HT1080 (cell line): ENCODE data around the gene FGFR3. TPM values are rescaled to one million over a fixed set of nuclear protein-coding genes. Genes with fewer than 3 reads are reported as not detected.
A peak's percentile ranks its signal among the peaks of the same experiment; 100 is the strongest.

Experiments used
- DNase-seq: peaks from one replicate; pipeline ENCODE4 v3.0.0-alpha.2; 2015; ENCODE audit warnings: low read depth
- polyA plus RNA-seq, 2 experiments: library from polyadenylated mRNA; depleted of rRNA; stranded (reverse); fragments of >200 nt; gene quantifications; 2 replicates each; pipeline ENCODE4 v1.2.3, GENCODE V29; 2015
- total RNA-seq: library from RNA; depleted of rRNA; stranded (reverse); fragments of >200 nt; shearing (Covaris generic); gene quantifications from 2 replicates; pipeline ENCODE4 v1.2.3, GENCODE V29; 2014; rRNA removed

The FGFR3 gene
- total RNA-seq, result 1.6 and 2.0 TPM in 2 replicates
- 1.9 and 2.6 TPM in 2 replicates for polyA plus RNA-seq (2015; cell fraction: cytosol; rRNA removed)
- 6.2 and 11.3 TPM in 2 replicates for polyA plus RNA-seq (2015; cell fraction: nucleus; rRNA removed)

DNA sequence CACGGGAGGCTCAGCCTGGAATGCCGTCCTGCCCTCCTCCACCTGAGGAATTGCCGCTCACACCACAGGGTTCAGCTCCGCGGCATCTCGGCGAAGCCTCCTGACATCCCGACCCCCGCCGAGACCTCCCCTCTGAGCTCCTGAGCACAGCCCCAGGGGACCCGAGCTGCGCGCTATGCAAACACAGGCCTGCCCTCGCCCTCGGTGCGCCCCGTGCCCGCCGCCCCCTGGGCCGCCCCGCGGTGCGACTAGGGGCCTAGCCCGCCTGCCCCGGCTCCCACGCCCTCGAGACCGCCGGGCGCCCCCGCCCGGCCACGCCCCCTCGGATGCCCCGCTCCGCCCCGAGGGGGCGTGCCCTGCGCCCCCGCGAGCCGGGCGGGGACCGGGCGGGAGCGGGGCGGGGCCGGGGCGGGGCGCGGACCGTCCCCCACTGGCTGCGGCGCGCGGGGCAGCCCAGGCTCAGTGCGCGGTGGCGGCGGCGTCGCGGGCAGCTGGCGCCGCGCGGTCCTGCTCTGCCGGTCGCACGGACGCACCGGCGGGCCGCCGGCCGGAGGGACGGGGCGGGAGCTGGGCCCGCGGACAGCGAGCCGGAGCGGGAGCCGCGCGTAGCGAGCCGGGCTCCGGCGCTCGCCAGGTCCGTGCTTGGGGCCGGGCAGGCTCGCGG, at the start of gene FGFR3:
Gene FGFR3, plus strand, starts transcription at position 462 of the 664 bp plus-strand sequence. CDS start 642 bp downstream, outside the sequence.
- no peak for DNase-seq

DNA sequence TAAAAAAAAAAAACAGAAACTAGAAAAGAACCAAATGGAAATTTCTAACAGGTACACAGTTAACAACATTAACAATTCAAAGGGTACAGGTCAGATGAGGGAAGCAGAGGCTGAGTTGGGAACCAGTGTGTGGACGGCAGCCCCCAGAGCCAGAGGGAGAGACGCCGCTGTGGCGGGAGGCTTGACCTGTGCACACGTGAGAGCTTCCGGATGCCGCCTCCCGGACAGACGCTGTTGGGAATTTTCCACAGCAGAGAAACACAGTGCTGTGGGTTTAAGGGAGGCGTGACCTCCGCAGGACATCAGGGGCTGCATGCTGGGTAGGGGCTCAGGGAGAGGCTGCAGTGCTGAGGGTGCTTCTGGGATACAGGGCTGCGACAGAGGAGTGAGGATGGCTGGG, 49.5 kb upstream of the FGFR3 start:
- no peak for DNase-seq

GRCh38 chr4:1743975-1744374, 49.1 kb upstream of the FGFR3 start:
- DNase-seq, result no peak

- DNase-seq, result no peak
These were observed 48.5 kb upstream of the FGFR3 start for GRCh38 chr4:1744552-1744951.

DNA sequence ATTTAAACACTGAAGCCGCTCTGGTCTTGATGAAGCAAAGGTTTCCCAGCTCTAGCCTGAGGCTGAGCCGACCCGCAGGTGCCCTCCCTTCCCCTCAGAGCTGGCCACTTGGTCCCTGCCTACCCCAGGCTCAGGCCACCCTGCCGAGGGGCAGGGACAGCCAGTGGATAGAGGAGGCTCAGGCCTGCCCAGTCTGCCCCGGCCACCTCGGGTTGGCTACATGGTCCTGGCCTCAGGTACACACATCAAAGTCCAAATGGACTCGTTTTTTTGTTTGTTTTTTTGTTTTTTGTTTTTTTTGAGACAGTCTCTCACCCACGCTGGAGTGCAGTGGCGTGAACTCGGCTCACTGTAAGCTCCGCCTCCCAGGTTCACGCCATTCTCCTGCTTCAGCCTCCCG, 47.9 kb upstream of the FGFR3 start:
- DNase-seq, result no peak

- no peak for DNase-seq
These were observed 47.4 kb upstream of the FGFR3 start for GRCh38 chr4:1745697-1746096.

DNA sequence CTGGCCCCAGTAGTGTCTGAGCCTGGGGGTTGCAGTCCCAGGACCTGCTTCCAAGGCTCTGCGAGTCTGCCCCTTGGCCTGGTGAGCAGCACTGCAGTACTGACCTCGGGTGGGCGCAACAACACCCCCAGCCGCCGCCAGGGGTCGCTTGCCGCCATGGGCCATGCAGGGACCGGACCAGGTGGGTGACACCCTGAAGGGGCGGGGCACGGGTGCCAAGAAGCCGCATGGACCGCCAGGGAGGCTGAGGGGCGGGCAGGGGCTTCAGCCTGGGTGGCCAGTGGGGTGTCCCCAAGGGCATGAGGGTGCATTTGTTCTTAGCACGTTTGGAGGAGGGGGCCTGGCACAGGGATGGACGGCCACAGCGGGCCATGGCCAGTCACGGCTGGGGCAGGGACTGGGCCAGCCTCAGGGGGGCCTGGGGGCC, 46.8 kb upstream of the FGFR3 start:
- peak; percentile 71 for DNase-seq

- no peak for DNase-seq
These were observed 46.0 kb upstream of the FGFR3 start for GRCh38 chr4:1746919-1747602.

GRCh38 chr4:1747603-1747967, 45.5 kb upstream of the FGFR3 start:
- no peak for DNase-seq

- peak; percentile 64 for DNase-seq
These were observed 44.6 kb upstream of the FGFR3 start for GRCh38 chr4:1748465-1748995.

DNA sequence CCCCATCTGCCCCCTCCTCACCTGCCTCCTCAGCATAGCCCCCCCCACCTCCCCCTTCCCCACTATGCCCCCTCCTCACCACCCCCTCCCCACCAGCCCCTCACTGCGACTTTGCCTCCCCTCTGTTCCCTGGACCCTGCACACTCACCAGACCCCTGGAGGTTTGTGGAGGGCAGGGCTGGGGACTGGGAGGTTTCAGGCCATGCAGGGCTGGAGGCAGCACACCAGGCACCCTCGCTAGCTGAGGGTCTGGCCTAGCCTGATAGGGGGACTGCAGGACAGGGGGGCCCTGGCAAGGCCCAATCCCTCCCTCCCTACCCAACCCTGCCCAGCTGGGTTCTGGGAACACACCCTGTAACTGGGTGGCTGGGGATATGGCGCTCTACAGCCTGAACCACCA, 43.7 kb upstream of the FGFR3 start:
- no peak for DNase-seq

- DNase-seq, result no peak
These were observed 43.3 kb upstream of the FGFR3 start for GRCh38 chr4:1749826-1750225.

- no peak for DNase-seq
These were observed 42.5 kb upstream of the FGFR3 start for GRCh38 chr4:1750381-1751154.

- no peak for DNase-seq
These were observed 41.8 kb upstream of the FGFR3 start for GRCh38 chr4:1751155-1751918.

- DNase-seq, result no peak
These were observed 41.2 kb upstream of the FGFR3 start for GRCh38 chr4:1751919-1752283.

GRCh38 chr4:1752284-1753041, 40.6 kb upstream of the FGFR3 start:
- DNase-seq, result peak; percentile 35

GRCh38 chr4:1753294-1753696, 39.8 kb upstream of the FGFR3 start:
- DNase-seq, result no peak

DNA sequence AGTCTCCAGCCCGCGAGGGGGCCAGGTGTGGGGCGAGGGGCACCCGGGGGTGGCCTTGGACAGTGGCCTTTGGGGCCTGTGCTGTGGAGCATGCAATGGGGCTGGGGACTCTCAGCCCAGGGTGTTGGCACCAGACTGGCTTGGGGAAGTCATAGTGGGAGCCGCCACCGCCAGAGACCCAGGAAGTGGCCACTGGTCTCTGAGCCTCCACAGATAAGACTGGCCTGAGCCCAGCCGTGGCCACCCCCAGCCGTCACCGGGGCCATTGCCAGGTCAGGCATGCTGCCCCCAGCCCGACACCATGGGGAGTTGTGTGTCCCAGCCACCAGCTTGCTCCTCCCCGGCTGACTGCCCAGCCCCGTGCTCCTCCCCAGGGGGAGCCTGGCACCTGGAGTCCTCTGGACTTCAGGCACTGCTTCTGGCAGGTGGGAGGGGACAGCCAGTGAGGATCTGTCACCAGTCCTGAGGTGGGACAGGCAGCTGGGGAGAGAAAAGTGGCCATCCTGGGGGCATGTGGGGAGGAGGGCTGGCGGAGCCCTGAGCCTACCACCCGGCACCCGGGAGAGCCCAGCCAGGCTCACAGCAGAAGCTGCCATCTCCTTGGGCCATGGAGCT, 39.3 kb upstream of the FGFR3 start:
- DNase-seq, result no peak

- no peak for DNase-seq
These were observed 38.8 kb upstream of the FGFR3 start for GRCh38 chr4:1754336-1754735.

DNA sequence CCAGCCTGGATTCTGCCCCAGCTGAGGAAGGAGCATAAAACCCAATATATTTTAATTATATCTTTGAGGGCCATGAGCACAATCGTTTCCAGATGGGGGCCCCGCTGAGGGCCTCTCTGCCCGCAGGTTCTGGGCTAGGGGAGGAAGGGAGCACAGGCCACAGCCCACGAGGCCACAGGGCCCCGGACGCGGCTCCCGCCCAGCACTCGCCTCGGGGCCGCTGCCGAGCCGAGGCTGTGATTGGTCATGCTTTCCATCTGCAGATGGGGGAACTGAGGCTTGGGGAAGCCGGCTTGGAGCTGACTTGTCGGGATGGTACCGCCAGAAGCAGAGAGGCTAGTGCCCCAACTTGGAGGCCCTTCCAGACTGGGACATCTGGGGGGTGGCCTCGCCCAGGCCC, 37.8 kb upstream of the FGFR3 start:
- DNase-seq, result no peak
